G401 (cell line): ENCODE data around the gene SLC29A3. TPM values are rescaled to one million over a fixed set of nuclear protein-coding genes. Genes with fewer than 3 reads are reported as not detected.

ENCODE experiments used
- DNase-seq: peaks from one replicate; pipeline ENCODE4 v3.0.0-alpha.2; 2015; ENCODE audit warnings: low spot score
- in situ Hi-C: cut with HindIII; loops from 2 replicates; pipeline ENCODE4 v1.10.0; 2016; ENCODE audit warnings: low sequenced_read_pairs, mixed read lengths
- total RNA-seq: library from RNA; depleted of rRNA; stranded (reverse); fragments of >200 nt; shearing (Covaris generic); gene quantifications from 2 replicates; pipeline ENCODE4 v1.2.3, GENCODE V29; 2014

Gene SLC29A3
- total RNA-seq, 1 experiment from 2014 or later = 3.3 TPM

DNA sequence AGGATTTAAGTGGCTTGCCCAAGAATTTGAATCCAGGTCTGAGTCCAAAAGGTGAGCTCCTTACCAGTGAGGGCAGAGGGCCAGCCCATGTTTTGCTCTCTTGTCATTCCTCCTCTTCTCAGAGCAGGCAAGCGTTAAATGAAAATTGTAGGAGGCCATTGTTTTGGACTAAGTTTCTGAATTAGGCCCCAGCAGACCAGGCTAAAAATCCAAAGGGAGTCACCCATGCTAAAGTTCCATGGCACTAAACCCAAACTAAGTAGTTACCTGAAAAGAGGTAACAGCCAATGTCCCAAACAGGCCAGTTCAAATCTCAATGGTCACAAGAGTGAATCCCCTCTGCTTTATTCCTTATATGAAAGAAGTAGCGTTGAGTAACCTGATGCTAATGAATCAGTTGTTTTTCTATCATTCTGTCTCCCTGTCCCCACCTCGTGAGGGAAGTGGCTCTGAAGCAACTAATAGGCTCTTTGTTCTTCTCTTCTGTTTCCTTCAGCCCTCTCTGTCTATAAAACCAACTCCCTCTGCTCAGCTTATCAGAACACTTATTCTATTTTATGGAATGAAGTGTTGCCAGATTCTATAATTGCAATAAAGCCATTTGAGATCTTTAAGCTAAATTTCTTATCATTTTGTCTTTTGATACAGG, 60.2 kb downstream of the SLC29A3 start:
- DNase-seq = no peak
- in situ Hi-C loops = no loop called here

DNA sequence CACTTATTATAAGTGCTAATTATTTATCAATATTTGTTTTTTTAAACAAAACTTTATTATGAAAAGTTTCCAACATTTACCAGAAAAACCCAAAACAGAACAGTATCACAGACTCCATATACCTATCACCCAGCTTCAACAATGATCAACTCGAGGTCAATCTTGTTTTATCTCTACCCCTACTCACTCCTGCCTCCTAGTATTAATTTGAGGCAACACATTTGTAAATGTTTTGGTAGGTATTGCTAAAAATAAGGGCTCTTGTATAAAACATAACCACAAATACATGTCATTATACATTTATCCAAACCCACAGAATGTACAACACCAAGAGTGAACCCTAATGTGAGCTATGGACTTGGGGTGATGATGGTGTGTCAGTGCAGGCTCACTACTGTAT, 61.8 kb downstream of the SLC29A3 start:
- DNase-seq = no peak
- in situ Hi-C loops = no loop called here

DNA sequence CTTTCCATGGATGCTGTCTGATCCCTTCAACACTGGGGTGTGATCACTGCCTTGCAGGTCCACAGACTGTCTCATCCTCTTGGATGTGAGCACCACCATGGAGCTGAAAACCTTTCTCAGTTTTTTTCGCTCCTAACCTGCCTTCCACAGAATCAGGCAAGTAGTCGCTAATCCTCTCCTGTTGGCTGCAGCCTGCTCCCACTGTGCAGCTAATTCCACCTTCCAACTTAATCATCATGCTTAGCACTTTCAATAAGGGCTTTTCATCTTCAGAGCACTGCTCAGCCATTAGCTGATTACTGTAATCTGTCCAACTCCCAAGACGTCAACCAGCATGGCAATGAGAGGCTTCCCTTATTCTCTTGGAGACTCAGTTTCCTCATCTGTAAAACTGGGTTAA, 62.6 kb downstream of the SLC29A3 start:
- peak; percentile 15 for DNase-seq
- in situ Hi-C loops = no loop called here

DNA sequence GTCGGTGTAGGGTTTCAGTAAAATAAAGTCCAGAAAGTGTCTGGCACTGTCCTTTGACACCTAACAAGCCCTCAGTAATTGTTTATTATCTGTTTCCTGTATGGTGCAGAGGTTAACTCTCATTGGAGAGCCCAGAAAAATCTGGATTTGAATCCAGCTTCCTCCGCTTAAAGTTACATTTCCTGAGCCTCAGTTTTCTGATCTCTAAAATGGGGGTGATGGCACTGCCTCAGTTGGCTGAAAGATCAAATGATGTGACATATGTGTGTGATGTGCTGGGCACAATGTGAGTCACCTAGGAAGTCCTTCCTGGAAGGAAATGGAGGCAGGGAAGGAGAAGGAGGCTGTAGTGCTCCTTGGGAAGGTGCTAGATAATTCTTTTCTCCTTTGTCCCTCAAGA, 63.0 kb downstream of the SLC29A3 start:
- in situ Hi-C loops = no loop called here

DNA sequence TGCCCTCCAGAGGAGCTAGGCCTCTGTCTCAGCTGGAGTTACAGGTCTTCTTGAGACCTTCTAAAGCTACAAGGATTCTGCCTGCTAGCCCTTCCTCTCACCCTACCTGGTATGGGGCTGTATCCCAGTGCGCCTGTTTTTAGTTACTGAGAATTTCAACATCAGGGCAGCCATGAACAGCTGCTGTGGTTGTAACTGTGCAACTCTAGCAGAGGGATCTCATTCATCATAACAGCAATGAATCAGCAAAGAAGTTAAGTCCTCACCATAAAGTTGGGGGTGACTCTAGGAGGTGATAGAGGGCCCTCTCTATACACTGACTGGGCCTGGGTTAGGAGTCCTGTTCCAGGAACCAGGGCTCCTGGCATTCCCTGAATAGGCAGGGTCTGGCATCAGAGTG, 63.7 kb downstream of the SLC29A3 start:
- DNase-seq = no peak
- in situ Hi-C loops = no loop called here

More for the DNA sequence above, 63.0 kb downstream of the SLC29A3 start:
- no peak for DNase-seq

DNA sequence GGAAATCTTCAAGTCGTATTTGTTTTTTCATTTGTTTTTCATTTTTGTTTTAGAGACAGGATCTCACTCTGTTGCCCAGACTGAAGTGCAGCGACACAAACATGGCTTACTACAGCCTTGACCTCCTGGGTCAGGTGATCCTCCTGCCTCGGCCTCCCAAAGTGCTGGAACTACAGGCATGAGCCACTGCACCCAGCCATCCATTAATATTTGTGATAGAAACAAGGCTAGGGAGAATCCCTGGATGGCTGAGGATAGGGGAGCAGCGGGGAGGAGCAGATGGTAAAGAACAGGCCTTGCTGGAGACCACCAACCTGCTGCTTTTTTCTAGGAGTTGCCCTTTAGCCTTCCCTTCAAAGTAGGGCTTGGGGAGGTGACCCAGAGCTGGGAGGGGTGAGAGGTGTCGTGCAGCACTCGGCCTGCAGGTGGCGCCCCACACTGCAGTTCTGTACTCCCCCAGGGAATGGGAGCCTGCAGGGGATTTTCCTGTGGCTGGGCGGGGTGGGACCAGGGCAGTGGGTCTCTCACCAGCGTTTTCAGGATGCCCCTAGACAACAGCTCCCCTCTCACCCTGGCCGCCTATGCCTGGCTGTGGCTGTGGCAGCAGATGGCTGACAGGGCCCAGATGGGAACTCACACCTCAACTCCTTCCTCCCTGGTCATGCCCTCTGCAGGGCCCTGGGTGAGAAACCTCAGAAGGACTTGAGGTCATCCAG, 65.1 kb downstream of the SLC29A3 start:
- in situ Hi-C loops = no loop called here
- DNase-seq = peak; percentile 61

DNA sequence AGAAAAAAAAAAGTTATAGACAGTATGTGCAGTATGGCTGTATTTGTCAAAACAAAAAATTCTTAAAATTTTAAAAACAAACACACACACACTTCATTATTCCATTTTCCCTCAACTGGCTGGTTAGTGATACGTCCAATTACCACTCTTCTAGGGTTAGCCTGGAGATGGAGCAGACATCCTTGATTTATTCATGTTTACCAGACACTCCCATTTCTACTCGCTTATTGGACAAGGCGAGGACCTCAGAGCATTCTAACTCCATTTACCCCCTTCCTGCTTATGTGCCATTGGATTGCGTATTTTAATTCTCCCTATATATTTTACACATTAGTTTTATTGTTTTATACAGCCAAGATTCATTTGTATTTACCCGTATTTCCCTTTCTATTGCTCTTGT, 69.1 kb downstream of the SLC29A3 start:
- DNase-seq = no peak
- in situ Hi-C loops = no loop called here

DNA sequence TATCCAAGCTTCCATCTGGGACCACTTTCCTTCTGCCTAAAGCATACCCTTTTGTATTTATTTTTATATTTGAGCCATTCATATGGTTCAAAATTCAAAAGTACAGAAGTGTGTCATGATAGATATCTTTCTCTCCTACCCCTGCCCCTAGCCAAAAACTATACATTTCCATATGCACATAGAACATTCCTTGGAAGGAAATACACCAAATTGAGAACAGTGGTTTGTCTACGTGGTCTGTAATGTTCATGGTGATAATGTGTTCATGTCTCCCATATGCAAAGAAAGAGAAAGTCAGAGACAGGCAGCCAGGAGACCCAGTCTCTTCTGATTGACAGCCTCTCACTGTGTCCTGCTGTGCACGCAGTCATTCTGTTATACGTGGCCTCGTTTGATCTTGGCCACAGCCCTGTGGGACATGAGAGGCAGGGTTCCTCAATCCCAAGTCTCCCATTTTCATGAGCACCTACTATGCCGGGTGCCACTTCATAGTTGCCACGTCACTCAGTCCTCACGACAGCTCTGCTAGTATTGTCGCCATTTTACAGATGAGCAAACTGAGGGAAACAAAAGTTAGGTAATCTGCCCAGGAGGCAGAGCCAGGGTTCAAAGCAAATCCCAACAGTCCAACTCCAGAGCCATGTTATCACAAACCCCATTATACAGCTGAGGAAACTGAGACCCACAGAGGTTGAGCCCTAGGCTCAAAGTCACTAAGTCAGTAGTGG, 69.7 kb downstream of the SLC29A3 start:
- no peak for DNase-seq
- in situ Hi-C loops = no loop called here

DNA sequence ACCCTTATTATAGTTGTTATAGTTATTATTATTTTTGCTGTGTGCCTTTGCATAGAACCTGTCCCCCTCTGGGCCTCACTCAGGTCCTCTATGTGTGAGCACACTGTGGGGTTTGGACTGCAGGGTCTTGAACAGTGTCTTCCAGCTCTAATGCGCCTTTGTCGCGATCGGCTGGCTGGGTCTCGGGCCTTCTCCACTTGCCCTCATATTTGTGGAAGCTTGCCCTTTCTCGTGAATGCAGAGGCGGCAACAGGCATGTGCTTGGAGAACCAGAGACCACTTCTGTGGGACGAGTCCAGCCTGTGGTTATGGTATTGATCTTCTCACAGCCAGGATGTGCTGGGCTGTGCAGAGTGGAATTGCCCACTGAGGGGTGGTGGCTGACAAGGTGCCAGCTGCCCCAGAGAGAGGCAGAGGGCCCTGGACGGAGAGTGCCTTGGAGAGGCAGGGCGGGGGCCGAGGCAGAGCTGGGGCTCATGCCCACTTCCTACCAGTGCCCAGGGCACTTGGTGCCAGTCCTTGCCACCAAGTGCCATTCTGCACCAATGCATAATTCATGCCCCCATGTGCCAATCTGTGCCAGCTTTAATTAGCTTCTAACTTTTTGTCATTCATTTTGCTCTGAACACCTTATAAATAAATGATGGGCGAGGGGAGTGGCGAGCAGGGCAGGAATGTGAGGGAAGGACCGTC, 70.9 kb downstream of the SLC29A3 start:
- in situ Hi-C loops = no loop called here
- no peak for DNase-seq

DNA sequence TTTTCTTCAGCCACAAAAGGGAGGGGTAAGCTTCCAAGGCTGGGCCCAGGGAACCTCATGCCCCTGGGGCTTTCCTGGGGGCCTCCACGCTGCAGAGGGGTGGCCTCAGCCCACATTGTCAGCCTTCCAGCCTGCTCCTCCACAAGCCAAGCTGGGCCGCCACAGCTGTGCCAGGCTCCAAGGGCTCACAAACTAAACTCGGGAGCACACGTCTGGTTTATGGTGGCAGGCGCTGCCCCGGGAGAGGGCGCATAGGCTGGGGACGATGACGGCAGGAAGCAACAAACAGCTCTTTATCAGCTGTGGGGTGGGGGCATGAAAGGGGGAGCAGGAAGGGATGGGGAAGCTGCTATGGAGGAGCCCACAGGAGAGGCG, 71.4 kb downstream of the SLC29A3 start:
- in situ Hi-C loops = no loop called here
- no peak for DNase-seq

DNA sequence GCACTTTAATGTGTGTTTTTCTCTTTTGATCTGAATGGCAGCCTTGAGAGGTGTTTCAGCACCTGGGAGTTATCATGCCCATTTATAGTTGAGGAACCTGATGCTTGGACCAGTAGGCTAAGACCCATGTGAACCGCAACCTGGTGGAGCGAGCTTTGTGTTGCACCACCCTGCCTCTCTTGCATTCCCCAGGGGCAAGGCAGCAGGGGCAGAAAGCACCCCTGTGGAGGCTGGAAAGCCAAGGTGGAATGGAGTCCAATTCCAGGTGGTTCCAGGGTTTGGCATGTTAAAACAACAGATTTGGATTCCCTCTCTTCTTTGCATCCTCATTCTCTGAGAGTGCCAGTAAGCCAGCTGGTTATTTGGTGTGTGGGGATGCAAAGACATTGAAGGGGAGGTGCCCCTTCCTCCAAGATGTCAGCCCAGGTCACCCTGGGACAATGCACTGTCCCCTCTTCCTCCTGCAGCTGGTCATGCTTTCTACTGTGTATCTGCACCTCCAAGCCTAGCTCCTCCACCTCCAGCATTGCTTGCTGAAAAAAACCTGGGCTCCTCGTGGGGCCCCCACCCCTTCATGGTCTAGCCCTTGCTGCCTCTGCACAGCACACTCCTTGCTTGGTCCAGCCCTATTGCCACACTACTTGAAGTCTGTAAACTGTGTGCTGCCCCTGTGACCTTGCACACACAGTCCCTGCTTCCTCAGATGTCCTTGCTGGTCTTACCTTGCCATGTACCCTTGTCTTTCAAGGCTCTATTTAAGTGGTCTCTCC, 72.0 kb downstream of the SLC29A3 start:
- no peak for DNase-seq
- in situ Hi-C loops = no loop called here

DNA sequence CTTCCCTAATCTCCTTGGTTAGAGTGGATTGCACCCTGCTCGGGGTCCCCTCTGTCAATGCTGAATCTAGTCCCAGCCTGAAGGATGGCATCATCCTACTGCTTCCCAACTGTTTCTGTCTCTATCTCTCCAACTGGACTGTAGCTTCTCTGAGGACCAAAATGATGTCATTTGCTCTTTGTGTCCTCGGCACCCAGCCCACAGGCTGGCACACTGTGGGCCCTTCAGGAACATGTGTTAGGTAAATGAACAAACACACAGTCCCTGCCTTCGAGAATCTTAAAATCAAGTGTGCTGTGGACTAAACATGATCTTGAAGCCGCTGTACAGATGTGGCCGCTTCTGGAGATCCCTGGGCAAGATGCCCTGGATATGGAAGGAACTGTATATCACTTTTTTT, 72.6 kb downstream of the SLC29A3 start:
- in situ Hi-C loops = no loop called here

DNA sequence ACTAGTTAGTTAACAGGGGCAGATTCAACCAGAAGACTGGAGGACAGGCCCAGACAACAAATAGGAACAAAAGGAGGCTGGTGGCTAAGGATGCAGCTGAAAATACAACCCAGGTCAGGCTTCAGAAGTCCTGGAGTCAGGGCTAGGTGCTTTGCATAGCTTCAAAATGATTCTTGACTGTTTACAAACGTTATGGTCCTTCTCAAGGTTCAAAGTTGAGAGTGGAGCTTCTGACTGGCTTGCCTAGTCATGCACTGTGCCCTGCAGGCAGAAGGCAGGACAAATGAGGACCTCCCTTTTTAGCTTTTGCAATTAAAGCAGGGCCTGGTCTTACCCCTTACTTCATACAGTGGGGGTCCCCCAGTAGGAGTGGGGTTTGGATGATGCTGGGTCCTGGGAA, 73.2 kb downstream of the SLC29A3 start:
- in situ Hi-C loops = no loop called here
- DNase-seq = no peak

More for the DNA sequence above, 72.6 kb downstream of the SLC29A3 start:
- peak; percentile 97 for DNase-seq

DNA sequence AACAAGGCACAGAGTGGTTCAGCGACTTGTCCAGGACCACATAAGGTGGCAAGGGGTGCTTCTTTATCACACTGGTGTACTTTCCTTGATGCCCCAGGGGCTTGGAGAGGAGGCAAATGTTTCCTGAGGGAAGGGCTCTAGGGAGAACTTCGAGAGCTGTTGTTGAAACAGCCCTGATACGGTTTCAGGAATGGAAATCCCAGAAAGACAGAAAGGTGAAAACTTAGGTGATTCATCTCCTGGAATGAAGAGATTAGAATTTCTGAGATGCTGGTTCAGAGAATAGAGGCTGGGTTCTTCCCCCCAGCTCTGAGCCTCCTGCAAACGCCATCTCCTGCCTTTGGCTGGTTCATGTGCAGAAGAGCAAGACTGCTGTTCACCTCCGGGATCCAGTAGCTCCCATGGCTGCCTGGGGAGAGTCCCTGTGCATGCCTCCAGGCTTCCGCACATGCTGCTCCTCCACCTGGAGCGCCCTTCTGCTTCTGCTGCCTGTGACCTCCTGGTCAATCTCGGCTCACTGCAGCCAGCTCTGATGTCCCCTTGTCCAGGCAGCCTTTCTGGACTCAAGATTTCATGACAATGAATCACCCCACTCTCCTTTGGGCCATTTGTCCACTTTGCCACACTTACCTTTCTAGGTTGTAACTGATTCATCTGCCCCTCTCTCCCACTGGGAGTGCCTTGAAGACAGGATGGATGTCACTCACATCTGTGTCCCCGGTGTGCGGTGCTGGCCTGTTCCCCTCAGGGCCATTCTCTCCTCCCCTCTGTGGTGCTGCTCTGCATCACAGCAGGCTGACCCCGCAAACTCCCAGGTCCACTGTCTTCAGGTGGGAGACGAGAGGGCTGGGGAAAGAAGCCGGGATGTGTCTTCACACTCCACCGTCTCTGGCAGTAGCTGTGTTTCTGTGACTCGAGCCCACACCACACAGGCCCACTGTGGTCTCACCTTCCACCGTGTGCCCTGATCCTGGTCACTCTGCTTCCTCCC, 74.0 kb downstream of the SLC29A3 start:
- in situ Hi-C loops = no loop called here
- no peak for DNase-seq

DNA sequence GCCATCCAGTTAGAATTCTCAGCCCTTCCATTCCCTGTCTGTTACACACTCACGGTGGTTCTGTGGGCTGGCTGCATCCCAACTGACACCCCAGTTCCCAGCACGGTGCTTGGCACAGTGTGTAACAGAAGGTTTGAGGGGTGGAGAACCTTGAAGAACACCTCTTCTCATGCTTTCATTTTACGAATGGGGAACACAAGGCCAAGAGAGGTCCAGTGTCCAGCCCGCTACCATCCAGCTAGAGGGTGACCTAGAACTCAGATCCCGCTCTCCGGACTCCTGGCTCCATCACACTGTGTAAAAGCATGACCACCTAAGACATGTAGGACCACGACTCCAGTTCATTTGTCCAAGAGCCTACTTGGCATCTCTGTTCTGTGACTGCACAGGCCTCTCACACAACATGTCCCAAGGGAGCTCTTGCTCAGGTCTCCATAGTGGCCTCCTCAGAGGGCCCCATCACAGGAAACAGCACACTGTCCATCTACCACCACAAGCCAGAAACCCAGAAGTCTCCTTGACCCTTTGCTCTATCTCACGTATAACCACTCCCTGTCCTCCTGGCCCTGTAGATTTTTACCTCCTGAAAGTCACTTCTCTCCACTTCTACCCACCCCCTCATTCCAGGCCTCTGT, 74.9 kb downstream of the SLC29A3 start:
- DNase-seq = no peak
- in situ Hi-C loops = no loop called here

DNA sequence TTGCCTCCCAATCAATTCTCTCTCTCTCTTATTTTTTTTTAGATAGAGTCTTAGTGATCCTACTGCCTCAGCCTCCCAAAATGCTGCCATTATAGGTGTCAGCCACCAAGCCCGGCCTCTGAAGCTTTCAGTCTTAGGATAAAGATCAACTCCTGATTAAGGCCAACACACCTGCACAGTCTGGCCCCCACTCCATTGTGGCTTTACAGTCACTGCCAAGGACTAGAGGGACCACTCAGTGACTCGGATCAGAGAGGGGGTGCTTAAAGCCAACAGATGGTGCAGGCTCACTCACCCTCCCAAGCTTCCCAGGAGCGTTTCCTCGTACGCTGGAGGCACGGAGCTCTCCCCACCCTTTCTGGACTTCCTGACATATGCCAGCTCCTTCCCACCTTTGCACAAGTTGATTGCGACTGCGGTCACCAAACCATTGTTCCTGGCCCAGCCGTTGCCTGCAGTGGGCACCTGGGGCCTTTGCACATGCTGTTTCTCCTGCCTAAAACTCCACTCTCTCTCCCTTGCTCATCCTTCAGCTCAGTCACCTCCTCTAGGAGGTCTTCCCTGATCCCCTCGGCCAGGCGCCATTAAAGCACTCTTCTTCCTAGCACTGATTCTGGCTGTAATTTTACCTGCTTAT, 76.0 kb downstream of the SLC29A3 start:
- in situ Hi-C loops = no loop called here
- no peak for DNase-seq

DNA sequence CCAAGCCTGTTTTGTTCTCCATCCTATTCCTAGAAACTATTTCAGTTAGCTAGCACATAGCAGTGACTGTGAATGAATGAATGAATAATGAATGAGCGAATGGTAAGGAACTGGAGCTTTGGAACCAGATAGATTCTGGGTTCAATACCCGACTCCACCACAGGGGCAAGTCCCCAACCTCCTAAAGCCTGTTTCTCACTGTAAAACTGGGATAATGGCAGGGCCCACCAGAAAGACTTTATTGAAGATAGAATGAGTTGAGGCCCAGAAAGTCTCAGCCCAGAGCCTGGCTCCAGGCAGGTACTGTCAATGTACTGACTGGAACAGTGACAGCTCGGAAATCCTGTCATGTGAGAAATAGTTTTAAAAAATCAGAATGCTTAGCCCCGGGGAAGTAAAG, 76.6 kb downstream of the SLC29A3 start:
- in situ Hi-C loops = no loop called here
- no peak for DNase-seq
